Measurements from ENCODE around the gene OR8I2.
"Not testable (repeated sequence)": the region's sequence is repeated elsewhere in the genome, so short reads cannot be mapped to it uniquely, and the experiment has no call there.

The OR8I2 gene
- total RNA-seq = 0 reads per million in 2 donors

- no peak for DNase-seq
Observed at GRCh38 chr11:56093008-56093407, at the start of gene OR8I2. Gene OR8I2 (plus strand): TSS chr11:56093308. CDS start chr11:56093308, 0 bp downstream.

DNA sequence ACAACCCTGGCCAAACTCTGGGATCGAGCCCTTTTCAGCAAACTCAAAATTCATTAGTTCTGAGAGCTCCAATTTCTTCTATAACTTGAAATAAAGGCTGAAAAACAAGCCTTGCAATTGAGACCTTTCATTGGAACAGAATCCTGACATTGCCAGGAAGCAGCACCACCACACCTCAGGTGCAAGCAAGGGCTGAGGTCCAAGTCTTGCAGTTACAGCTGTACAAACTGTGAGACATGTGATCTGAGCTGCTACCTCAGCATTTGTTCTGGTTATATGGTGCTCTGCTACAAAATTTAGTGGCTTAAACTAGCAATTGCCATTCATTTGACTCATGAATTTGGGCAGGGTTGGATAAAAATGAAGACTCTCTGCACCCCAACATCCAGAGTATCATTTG, 47.6 kb upstream of the OR8I2 start:
- no peak for DNase-seq

DNA sequence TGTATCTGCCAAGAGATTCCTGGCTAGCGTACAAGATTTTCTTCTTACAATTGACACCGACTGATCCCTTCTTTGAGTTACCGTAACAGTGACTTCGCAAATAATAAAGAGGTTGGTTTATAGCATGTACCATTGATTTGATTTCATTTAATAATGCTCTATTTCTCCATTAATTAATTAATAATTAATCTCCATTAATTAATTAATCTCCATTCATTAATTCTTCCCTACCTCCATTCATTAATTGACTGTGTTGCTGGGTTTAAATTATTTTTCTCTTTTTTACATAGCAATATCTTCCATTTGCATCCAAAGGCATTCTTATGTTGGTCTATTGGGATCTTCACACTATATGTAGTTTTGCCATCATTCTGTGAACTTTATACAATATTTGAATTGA, 44.6 kb upstream of the OR8I2 start:
- no peak for DNase-seq

- DNase-seq = no peak
Observed at GRCh38 chr11:56049487-56049886, 43.6 kb upstream of the OR8I2 start.

GRCh38 chr11:56056366-56056765, 36.7 kb upstream of the OR8I2 start:
- DNase-seq = not testable (repeated sequence)

- DNase-seq = not testable (repeated sequence)
Observed at GRCh38 chr11:56057661-56058237, 35.4 kb upstream of the OR8I2 start.

GRCh38 chr11:56058260-56058780, 34.8 kb upstream of the OR8I2 start:
- not testable (repeated sequence) for DNase-seq

GRCh38 chr11:56066980-56067379, 26.1 kb upstream of the OR8I2 start:
- no peak for DNase-seq

DNA sequence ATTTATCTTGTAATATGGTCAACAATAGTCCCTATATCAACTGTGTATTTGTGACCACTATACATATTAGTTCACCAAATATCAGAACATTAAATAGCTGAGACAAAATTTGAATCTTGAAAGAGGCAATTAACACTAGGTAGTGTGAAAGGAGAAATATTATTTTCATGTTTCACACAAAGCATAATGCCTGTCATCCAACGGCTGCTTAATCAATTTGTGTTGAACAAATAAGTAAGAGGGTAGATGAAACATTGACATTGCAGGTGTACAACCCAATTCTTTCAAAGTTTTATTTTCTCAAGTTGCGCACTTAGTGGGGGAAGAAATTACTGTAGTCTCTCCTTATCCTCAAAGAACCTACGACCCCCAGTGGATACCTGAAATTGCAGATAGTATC, 3.4 kb upstream of the OR8I2 start:
- DNase-seq = no peak

DNA sequence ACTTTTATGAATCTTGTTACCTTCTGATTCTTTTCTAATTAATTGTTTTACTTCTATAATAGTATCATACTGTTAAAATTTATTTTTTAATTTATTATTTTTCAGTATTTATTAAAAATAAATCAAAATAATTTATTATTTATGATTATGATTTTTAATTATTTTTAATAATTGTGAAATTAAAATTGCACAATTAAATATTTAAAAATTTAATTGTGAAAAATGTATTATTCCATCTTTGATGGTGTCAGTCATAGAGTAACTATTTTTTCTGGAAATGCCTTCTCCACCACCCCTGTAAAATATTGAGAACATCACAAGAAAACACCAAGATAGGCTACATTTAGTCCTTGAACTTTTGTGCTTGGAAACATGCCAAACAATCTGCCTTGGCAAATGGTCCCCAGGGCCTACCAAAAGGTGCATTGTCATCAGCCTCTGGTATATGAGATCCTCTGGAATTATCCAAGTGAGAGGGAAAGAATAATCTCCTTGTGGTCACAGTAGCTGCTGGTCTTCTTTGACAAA, 10.2 kb downstream of the OR8I2 start, which contains the start of gene OR8H2:
Gene OR8H2, plus strand, starts transcription at position 478 of the 528 bp plus-strand sequence. CDS start 1,356 bp downstream, outside the sequence.
- DNase-seq = no peak

DNA sequence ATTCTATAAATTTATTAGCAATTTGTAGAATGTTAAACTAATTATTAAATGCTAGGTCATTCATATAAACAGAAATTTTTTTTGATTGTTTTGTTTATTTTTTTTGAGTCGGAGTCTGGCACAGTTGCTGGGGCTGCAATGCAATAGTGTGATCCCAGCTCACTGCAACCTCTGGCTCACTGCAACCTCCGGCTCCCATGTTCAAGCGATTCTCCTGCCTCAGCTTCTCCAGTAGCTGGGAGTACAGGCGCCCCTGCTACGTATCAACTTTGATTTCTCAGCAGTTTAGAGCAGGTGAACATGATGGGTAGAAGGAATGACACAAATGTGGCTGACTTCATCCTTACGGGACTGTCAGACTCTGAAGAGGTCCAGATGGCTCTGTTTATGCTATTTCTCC, 29.0 kb downstream of the OR8I2 start, which contains the start of gene OR8H3:
Gene OR8H3, plus strand, starts transcription at position 301 of the 400 bp plus-strand sequence. Its CDS starts 0 bp downstream, at position 301.
- no peak for DNase-seq

DNA sequence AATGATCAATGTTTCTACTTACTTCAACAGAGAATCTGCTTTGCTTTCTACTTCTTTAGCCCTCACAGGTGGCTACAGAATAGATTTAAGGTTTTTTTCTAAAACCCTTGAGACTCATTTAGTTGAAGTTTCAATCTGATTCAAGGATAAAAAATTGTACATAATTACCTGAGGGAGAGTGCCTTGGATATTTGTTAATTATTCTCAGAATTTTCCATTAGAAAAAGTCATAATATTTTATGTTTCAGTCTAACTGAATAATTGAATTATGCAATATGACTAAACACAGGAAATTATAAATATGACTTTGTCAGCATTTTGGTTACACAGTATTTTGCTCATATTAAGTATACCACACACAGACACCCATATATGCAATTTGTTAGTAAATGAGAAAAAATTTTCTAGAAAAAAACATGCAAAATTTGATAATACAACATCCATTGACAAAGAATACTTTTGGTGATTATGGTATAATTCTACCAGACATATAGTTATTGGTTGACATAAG, 47.1 kb downstream of the OR8I2 start, which contains the start of gene OR8J3:
Gene OR8J3, minus strand, starts transcription at position 51 of the 511 bp plus-strand sequence. CDS start 2,483 bp downstream, outside the sequence.
- DNase-seq = no peak

DNA sequence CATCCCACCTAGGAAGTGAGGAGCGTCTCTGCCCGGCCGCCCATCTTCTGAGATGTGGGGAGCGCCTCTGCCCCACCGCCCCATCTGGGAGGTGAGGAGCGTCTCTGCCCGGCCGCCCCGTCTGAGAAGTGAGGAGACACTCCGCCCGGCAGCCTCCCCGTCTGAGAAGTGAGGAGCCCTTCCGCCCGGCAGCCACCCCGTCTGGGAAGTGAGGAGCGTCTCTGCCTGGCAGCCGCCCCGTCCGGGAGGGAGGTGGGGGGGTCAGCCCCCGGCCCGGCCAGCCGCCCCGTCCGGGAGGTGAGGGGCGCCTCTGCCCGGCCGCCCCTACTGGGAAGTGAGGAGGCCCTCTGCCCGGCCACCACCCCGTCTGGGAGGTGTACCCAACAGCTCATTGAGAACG, 50.6 kb downstream of the OR8I2 start:
- DNase-seq = not testable (repeated sequence)

Data from T-helper 9 cell (primary cell).